Bronchial epithelial cell (primary cell): Measurements from ENCODE around the gene LIN28B. TPM values are rescaled to one million over a fixed set of nuclear protein-coding genes. Genes with fewer than 3 reads are reported as not detected.

Experiments
- DNase-seq: peaks from one replicate; pipeline ENCODE4 v3.0.0-alpha.2; 2010; ENCODE audit warnings: low read depth
- FAIRE-seq: peaks from 2 replicates; lab custom pipeline; 2011; peaks lifted over from hg19 to GRCh38; lab: Jason Lieb, UNC
- H3K27me3 ChIP-seq: 2 replicates; pipeline ENCODE4 v1.5.1; 2011; ENCODE audit warnings: low read length; ENCODE audit not compliant: control insufficient read depth, insufficient read depth
- H3K36me3 ChIP-seq: 2 replicates; pipeline ENCODE4 v1.5.1; 2011; ENCODE audit warnings: low read length; ENCODE audit not compliant: control insufficient read depth, insufficient read depth
- H3K4me3 ChIP-seq: 2 replicates; pipeline ENCODE4 v1.5.1; 2011; ENCODE audit warnings: mild to moderate bottlenecking, low read depth, low read length, control low read depth
- total RNA-seq: library from RNA; depleted of rRNA; stranded (reverse); fragments of >200 nt; gene quantifications from 2 replicates; pipeline ENCODE4 v1.2.1, GENCODE V29; 2014
- TF ChIP-seq, protein P1 (sequence below): IDR thresholded peaks from 2 replicates; pipeline ENCODE4 v1.5.1; 2011; ENCODE audit warnings: mild to moderate bottlenecking, moderate library complexity, low read length, control low read depth, inconsistent platforms; ENCODE audit not compliant: insufficient read depth, severe bottlenecking

The LIN28B gene
- total RNA-seq, 1 donor from 2014 or later, result not detected

DNA sequence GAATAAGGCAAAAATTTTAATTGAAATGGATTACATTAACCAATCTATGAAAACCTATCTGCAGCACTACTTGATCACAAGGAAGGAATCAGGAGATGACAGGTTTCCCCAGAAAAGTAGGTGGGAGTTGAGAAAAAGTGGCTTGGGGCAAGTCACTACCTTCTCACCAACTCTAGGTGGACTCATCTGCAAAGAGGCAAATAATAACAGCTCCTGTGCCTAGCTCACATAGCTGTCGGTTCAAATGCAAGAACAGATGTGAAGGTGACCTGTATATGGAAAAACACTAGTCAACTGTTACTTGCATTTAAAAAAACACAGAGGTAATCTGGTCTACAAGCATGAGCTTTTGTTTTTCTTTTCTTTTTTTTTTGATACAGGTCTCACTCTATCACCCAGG is 155.7 kb downstream of the LIN28B start:
- Histone ChIP-seq H3K27me3 (no peaks in the 10 kb centered on the region), H3K36me3 (no peaks in the 10 kb centered on the region), H3K4me3 (no peak overlapping the region)
- FAIRE-seq (no peak), DNase-seq (peak; percentile 5)
- TF ChIP-seq, protein P1, sequence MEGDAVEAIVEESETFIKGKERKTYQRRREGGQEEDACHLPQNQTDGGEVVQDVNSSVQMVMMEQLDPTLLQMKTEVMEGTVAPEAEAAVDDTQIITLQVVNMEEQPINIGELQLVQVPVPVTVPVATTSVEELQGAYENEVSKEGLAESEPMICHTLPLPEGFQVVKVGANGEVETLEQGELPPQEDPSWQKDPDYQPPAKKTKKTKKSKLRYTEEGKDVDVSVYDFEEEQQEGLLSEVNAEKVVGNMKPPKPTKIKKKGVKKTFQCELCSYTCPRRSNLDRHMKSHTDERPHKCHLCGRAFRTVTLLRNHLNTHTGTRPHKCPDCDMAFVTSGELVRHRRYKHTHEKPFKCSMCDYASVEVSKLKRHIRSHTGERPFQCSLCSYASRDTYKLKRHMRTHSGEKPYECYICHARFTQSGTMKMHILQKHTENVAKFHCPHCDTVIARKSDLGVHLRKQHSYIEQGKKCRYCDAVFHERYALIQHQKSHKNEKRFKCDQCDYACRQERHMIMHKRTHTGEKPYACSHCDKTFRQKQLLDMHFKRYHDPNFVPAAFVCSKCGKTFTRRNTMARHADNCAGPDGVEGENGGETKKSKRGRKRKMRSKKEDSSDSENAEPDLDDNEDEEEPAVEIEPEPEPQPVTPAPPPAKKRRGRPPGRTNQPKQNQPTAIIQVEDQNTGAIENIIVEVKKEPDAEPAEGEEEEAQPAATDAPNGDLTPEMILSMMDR, result no peak

DNA sequence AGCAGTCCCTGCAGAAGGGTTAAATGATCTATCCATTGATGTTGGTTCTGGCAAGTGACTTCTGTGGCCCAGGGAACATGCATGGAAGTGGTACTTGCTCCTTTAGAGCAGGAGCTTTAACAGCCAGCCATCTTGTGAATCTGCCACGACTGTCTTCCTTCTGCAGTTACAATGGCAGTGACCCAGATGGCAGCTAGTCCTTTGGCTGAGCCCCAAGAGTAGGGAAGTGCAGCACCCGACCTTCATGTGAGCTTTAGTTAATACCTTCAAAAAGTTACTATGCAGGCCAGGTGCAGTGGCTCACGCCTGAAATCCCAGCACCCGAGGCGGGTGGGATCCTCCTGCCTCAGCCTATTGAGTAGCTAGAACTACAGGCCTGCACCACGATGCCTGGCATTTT is 156.5 kb downstream of the LIN28B start:
- DNase-seq (no peak), FAIRE-seq (peak; percentile 76)
- Histone ChIP-seq H3K36me3 (no peaks in the 10 kb centered on the region), H3K4me3 (no peak overlapping the region), H3K27me3 (no peaks in the 10 kb centered on the region)
- TF ChIP-seq, protein P1, result no peak

DNA sequence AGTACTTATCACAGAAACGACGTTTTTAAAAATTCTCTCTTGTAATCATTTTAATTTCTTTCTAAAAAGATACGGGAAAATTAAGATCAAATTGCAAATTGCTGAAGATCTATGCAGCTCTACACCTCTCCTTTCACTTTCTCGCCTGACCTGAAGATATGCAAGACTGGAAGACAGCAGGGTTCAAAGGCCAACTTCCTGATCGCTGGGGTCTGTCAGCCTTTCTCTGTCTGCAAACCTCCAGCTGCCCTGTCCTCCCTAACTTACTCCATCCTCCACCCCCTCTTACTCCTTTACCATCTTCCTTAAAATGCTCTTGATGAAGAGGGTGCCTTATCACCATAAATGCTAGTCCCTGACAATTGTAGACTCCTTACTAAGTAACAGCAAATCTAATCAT is 159.2 kb downstream of the LIN28B start:
- Histone ChIP-seq H3K36me3 (no peaks in the 10 kb centered on the region), H3K27me3 (no peaks in the 10 kb centered on the region), H3K4me3 (no peak overlapping the region)
- DNase-seq (no peak), FAIRE-seq (no peak)
- TF ChIP-seq, protein P1, result no peak

DNA sequence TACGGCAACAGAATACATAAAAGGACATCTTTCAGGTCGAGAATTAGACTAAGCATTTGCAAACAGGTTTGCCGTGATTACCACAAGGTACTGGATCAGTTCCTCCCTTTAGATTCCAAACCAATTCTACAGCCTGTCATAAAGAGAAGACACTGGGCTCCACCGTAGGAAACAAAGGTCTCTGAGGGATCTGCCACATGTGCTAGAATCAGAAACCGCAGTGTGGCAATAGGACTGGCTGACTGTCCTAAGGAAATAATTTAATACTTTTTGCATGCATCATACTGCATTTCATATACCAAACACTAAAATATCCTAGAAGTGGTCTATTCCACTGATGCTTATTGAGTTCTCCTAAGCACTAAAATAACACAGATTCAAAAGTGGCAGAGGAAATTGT is 163.7 kb downstream of the LIN28B start:
- H3K4me3 ChIP-seq, result no peak overlapping the region
- no peak for FAIRE-seq
- H3K36me3 ChIP-seq, result no peaks in the 10 kb centered on the region
- TF ChIP-seq, protein P1, result no peak
- H3K27me3 ChIP-seq, result no peaks in the 10 kb centered on the region
- no peak for DNase-seq

DNA sequence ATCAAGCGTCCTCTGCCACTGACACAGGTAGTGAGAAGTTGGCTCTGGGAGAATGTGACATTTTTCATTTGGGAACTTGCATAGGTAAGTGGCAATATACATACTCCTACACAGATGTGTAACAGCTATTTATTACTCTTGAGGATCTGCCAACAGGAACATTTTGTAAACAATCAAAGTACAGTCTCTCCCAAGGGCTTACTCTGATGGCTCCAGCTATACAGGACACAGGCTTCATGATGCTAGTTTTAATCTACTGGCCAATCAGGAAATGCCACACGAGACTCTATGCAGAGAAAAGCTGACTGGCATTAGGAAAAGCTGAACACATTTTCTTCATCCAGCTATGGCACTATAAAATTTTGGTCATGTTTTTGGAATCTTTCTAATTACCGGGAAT is 165.1 kb downstream of the LIN28B start:
- Histone ChIP-seq H3K36me3 (no peaks in the 10 kb centered on the region), H3K4me3 (no peak overlapping the region), H3K27me3 (no peaks in the 10 kb centered on the region)
- no peak for DNase-seq
- TF ChIP-seq, protein P1, result no peak
- peak; percentile 40 for FAIRE-seq

DNA sequence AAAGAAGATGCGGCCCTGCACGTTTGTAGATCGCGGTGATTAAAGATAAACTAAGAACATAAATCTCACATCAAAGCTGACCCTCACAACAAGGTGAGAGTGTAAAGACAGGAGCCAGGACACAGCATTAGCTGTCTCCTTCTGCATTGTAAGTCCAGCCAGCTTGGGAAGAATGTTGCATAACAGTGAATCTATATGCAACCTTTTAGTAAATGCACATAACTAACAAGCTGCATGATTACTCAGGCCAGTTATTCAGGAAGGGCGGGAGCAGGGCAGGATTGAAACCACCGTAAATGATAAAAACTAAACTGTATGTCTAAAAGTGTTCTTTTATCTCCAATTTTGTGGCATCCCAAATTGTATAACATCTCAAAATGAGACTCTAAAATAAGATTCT is 165.8 kb downstream of the LIN28B start:
- DNase-seq (peak; percentile 35), FAIRE-seq (no peak)
- Histone ChIP-seq H3K27me3 (no peaks in the 10 kb centered on the region), H3K36me3 (no peaks in the 10 kb centered on the region), H3K4me3 (no peak overlapping the region)
- TF ChIP-seq, protein P1, result no peak
